ENCODE results near the gene PCYOX1L.
A peak's percentile ranks its signal among the peaks of the same experiment; 100 is the strongest.

PCYOX1L gene

DNA sequence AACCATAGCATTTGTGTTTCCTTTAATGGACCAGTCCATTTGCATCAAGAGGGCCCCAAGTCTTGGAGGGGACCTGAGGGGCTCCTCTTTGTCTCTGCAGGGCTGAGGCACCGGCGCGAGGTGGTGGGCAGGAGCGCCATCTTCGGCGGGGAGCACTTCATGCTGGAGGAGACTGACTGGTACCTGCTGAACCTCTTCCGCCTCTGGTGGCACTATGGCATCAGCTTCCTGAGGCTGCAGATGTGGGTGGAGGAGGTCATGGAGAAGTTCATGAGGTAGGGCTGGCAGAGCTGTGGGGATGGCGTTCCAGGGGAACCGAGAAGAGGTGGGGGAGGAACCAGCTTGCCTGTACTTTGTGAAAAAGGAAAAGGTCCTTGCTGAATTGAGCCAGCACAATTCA lies 6.1 kb downstream of the PCYOX1L start:
- Histone ChIP-seq H3K27me3 (replicated peaks; ENCODE audit: control insufficient read depth, insufficient read depth, low read length) (no peaks in the 10 kb centered on the region), H3K36me3 (ENCODE audit: control insufficient read depth, insufficient read depth, low read length) (peaks cover 3% of the 10 kb centered on the region), H3K4me3 (replicated peaks; ENCODE audit: low read depth, low read length) (no peak overlapping the region)
- no peak for DNase-seq (ENCODE audit: extremely low read depth, insufficient read length)
- TF ChIP-seq, protein P1, sequence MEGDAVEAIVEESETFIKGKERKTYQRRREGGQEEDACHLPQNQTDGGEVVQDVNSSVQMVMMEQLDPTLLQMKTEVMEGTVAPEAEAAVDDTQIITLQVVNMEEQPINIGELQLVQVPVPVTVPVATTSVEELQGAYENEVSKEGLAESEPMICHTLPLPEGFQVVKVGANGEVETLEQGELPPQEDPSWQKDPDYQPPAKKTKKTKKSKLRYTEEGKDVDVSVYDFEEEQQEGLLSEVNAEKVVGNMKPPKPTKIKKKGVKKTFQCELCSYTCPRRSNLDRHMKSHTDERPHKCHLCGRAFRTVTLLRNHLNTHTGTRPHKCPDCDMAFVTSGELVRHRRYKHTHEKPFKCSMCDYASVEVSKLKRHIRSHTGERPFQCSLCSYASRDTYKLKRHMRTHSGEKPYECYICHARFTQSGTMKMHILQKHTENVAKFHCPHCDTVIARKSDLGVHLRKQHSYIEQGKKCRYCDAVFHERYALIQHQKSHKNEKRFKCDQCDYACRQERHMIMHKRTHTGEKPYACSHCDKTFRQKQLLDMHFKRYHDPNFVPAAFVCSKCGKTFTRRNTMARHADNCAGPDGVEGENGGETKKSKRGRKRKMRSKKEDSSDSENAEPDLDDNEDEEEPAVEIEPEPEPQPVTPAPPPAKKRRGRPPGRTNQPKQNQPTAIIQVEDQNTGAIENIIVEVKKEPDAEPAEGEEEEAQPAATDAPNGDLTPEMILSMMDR (IDR thresholded peaks at IDR 0.05; ENCODE audit: insufficient read depth, low read length, poor library complexity, severe bottlenecking), result no peak

GRCh38 chr5:149364719-149365118 lies 6.9 kb downstream of the PCYOX1L start:
- TF ChIP-seq, protein P1 (IDR thresholded peaks at IDR 0.05; ENCODE audit: insufficient read depth, low read length, poor library complexity, severe bottlenecking), result no peak
- no peak for DNase-seq (ENCODE audit: extremely low read depth, insufficient read length)
- Histone ChIP-seq H3K36me3 (ENCODE audit: control insufficient read depth, insufficient read depth, low read length) (peaks cover 3% of the 10 kb centered on the region), H3K27me3 (replicated peaks; ENCODE audit: control insufficient read depth, insufficient read depth, low read length) (no peaks in the 10 kb centered on the region), H3K4me3 (replicated peaks; ENCODE audit: low read depth, low read length) (no peak overlapping the region)

- Histone ChIP-seq H3K4me3 (replicated peaks; ENCODE audit: low read depth, low read length) (no peak overlapping the region), H3K27me3 (replicated peaks; ENCODE audit: control insufficient read depth, insufficient read depth, low read length) (no peaks in the 10 kb centered on the region), H3K36me3 (ENCODE audit: control insufficient read depth, insufficient read depth, low read length) (peaks cover 3% of the 10 kb centered on the region)
- TF ChIP-seq, protein P1 (IDR thresholded peaks at IDR 0.05; ENCODE audit: insufficient read depth, low read length, poor library complexity, severe bottlenecking), result no peak
- no peak for DNase-seq (ENCODE audit: extremely low read depth, insufficient read length)
Observed at GRCh38 chr5:149365418-149365817, 7.6 kb downstream of the PCYOX1L start.

DNA sequence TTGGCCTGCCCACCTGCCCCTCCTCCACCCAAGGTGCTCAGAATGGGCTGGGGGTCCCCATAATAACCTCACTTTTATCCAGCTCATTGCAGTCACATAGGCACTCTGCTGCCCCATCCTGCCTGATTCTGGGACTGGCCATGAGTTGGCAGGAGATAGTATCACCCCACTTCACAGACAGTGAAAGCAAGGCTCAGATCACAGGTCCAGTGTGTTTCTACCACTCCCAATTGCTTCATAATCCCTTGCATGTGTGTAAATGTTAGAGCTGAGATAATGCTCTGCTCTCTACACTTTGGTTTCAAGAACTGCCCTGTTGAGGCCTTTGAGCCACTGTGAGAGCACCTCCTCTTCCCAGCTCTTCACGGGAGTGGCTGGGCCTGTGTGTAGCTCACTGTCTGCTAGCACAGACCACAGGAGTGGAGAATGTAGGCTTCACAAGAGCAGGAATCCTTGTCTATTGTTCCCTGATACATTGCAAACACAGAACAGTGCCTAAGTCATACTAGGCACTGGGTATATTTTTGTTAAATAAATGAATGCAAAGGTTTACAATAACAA lies 8.4 kb downstream of the PCYOX1L start:
- TF ChIP-seq, protein P1 (IDR thresholded peaks at IDR 0.05; ENCODE audit: insufficient read depth, low read length, poor library complexity, severe bottlenecking), result no peak
- Histone ChIP-seq H3K27me3 (replicated peaks; ENCODE audit: control insufficient read depth, insufficient read depth, low read length) (no peaks in the 10 kb centered on the region), H3K4me3 (replicated peaks; ENCODE audit: low read depth, low read length) (no peak overlapping the region), H3K36me3 (ENCODE audit: control insufficient read depth, insufficient read depth, low read length) (peaks cover 3% of the 10 kb centered on the region)
- no peak for DNase-seq (ENCODE audit: extremely low read depth, insufficient read length)

DNA sequence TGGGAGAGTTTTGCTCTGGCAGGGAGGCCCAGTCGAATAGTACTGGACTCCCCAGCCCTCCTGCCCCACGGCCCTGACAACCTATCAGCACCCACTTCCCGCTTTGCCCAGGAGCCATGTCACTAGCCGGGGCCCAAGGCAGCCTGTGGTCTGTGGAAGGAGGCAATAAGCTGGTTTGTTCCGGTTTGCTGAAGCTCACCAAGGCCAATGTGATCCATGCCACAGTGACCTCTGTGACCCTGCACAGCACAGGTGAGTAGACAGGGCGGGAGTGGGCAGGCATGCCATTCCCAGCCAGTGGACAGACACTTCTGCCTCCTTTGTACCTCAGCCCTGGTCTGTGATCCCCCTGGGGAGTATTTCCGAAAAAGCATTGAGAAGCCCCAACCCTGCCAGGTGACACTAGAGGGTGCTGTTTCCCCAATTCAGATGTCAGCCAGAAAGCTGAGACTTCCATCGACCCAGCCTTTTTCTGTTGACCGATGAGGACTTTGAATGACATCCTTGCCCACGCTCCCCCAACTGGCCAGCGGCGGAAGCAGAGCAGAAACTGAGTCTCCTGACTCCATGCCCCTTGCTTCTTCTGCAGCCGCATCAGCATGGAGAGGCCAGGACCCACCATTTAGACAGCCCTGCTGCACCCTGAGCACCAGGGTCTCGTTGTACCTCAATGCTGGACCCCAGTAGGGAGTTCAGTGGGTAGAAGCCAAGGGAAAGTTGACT lies 9.6 kb downstream of the PCYOX1L start:
- TF ChIP-seq, protein P1 (IDR thresholded peaks at IDR 0.05; ENCODE audit: insufficient read depth, low read length, poor library complexity, severe bottlenecking), result peak; percentile 91
- Histone ChIP-seq H3K27me3 (replicated peaks; ENCODE audit: control insufficient read depth, insufficient read depth, low read length) (no peaks in the 10 kb centered on the region), H3K4me3 (replicated peaks; ENCODE audit: low read depth, low read length) (no peak overlapping the region), H3K36me3 (ENCODE audit: control insufficient read depth, insufficient read depth, low read length) (peaks cover 3% of the 10 kb centered on the region)
- DNase-seq (ENCODE audit: extremely low read depth, insufficient read length), result peak; percentile 38
